ENCODE results near the gene ITGA2. TPM values are rescaled to one million over a fixed set of nuclear protein-coding genes. Genes with fewer than 3 reads are reported as not detected.

Gene ITGA2
- total RNA-seq, 1 experiment from 2014 or later: 30.1 TPM

DNA sequence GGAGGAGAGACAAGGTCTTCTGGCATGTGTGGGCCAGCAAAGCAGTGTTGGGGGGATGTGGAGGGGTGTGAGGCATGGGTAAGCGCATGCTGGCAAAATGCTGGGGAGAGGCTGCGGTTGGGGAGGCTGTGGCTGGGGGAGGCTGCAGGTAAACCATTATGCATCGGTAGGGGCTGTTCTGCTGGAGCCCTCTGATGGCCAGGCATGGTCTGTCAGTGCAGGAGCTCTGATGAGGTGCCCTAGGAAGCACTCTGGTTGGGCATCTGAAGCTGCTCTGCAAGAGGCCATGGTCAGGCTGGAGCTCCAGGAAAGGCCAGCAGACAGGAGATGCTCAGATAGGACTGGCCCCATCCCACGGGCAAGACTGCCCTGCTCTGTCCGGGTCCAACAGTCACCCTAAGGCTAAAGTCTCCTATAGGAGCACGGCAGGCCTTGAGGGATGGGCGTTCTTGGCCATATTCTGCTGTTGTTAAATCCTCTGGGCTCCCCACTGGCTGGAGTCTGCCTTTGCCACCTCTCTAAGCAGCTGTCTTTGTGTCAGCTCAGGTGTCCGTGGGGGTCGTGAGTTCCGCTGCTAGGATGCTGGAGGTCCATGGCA is 28.7 kb downstream of the ITGA2 start:
- DNase-seq (ENCODE audit: low read depth): no peak

DNA sequence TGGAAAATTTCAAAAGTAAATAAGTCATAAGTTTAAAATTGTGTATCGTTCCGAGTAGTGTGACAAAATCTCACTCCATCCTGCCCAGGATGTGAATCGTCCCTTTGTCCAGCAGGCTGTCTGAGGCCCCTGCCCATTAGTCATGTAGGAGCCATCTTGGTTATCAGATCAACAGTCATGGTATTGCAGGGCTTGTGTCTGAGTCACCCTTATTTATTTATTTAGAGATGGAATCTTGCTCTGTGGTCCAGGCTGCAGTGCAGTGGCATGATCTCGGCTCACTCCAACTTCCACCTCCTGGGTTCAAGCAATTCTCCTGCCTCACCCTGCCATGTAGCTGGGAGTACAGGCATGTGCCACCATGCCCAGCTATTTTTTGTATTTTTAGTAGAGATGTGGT is 30.2 kb downstream of the ITGA2 start:
- DNase-seq (ENCODE audit: low read depth): peak; percentile 96

- no peak for DNase-seq (ENCODE audit: low read depth)
These were observed 33.9 kb downstream of the ITGA2 start for GRCh38 chr5:53022930-53023511.

DNA sequence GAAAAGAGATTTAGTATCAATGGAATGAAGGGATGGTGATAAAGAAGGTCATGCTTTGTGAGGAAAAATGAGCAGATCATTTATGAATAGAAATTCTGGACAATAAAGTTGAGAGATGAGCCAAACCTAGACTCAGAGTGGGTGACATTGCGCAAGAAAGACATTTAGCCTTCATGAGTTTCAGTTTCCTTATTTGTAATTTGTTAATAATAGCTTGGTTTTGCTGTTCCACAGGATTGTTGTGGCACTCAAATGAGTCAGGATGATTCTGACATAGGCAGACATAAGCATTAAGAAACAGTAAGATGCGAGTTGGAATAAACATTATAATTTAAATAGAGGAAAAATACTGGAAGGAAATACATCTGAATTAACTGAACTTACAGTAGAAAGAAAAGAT is 34.8 kb downstream of the ITGA2 start:
- peak; percentile 86 for DNase-seq (ENCODE audit: low read depth)

- no peak for DNase-seq (ENCODE audit: low read depth)
These were observed 35.4 kb downstream of the ITGA2 start for GRCh38 chr5:53024535-53024934.

- DNase-seq (ENCODE audit: low read depth): no peak
These were observed 36.3 kb downstream of the ITGA2 start for GRCh38 chr5:53025487-53025886.

DNA sequence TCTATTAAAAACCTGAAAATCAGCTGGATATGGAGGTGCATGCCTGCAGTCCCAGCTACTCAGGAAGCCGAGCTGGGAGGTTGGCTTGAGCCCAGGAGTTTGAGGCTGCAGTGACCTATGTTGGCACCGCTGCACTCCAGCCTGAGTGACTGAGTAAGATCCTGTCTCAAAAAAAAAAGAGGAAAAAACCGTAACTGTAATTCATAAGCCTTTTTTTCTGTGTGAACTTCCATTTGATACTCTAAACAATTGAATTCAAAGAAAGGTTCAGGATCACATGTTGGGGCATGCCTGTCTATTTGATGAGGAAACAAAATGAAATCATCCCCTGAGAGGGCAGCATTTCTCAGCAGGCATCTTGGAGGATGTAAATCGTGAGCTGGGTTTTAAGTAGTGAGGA is 38.8 kb downstream of the ITGA2 start:
- peak; percentile 91 for DNase-seq (ENCODE audit: low read depth)

DNA sequence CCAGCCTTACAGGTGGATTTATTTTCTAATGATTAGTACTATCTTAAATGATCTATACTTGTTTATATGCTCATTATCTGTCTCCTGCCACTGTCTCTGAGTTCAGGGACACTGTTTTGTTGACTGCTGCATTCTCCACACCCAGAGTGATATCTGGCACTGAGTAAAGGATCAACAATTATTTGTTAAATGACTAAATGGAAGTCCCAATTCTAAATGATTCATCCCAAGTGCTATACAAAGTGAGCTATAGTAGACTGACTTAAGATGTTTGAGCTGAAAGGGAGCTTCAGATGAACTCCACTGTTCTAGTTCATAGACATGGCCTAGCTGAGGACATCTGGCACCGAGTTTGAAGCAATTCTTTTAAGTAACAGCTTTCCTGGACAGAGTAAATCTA is 40.5 kb downstream of the ITGA2 start:
- no peak for DNase-seq (ENCODE audit: low read depth)

DNA sequence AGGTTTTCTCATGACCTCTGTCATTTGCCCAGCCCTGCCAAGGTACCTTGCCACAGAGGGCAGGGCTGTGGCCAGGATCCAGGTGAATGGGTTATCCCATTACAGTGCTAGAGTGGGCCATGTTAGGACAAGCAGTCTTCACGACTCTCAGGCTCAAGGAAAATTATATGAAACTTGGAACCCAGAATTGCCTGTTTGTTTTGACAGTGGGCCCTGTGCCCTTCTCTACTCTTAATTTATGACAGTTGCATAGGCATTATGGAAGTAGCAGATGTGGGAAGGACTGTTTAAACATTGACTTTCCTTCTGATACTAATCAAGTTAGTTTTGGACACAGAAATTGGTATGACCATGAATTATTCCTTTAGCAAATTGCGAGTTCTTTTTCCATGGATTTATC is 41.7 kb downstream of the ITGA2 start:
- peak; percentile 52 for DNase-seq (ENCODE audit: low read depth)

GRCh38 chr5:53031695-53032096 is 42.5 kb downstream of the ITGA2 start:
- DNase-seq (ENCODE audit: low read depth): peak; percentile 96

GRCh38 chr5:53032188-53032587 is 43.0 kb downstream of the ITGA2 start:
- DNase-seq (ENCODE audit: low read depth): no peak

DNA sequence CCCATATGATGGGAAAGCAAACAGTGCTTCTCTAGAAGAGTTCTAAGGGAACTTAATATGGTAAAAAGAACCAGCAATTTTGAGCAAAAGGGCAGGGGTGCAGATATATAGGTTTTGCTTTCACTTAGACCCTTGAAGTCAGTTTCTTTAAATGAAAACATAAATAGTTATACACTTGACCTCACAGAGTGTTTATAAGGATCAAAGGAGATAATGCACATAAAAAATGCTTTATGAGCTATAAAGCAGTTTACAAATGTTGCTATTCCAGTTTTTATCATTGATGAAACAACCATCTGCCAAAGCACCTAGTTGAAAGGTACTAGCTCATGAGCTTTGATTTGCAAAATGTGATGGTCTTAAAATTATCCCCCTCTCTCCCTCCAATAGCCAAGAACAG is 45.7 kb downstream of the ITGA2 start:
- DNase-seq (ENCODE audit: low read depth): no peak

GRCh38 chr5:53035868-53036381 is 46.8 kb downstream of the ITGA2 start:
- peak; percentile 73 for DNase-seq (ENCODE audit: low read depth)

- DNase-seq (ENCODE audit: low read depth): peak; percentile 85
These were observed 48.1 kb downstream of the ITGA2 start for GRCh38 chr5:53037141-53037859.

- peak; percentile 65 for DNase-seq (ENCODE audit: low read depth)
These were observed 49.2 kb downstream of the ITGA2 start for GRCh38 chr5:53038196-53038847.

DNA sequence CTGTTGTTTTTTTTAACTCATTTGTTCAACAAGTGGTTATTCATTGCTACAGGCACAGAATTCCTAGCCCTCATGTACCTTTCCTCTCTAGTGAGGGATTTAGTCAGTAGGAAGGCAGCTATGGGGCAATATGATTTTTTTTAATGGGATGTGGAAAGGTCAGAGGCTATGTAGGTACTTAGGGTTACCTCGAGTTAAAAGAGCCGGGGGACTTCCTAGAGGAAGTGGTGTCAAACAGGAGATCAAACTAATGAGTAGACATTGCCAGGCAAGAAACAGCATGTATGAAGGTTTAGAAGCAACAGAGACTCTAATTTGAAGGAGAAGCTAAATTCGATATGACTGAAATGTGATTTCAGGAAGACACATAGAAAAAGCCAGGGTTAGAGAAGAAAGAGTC is 50.7 kb downstream of the ITGA2 start:
- no peak for DNase-seq (ENCODE audit: low read depth)

DNA sequence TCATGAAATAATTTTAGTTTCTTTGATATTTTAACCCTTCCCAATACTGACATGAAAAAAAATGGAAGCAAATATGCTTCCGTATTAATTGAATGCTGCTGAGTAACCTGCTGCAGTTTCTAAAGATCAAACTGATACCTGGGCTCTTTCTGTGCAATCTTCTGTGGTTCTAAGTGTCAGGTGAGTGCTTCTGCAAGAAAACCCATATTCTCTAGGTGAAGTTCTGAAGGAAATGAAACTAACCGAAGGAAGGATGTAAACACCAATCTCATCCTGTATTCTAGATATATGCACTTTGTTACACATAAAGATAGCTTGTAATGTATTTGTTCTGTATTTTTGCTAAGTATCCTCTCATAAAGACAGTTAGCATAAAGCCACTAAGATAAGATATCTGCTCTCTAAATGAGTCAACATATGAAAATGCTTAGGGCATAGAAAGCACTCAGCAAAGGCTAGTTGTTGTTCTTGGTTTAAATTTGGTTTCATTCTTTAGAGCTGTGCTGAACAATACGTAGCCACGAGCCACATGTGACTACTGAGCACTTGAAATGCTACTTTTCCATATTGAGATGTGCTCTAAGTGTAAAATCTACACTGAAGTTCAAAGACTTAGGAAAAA is 52.0 kb downstream of the ITGA2 start:
- peak; percentile 42 for DNase-seq (ENCODE audit: low read depth)

- DNase-seq (ENCODE audit: low read depth): no peak
These were observed 52.6 kb downstream of the ITGA2 start for GRCh38 chr5:53041740-53042139.

GRCh38 chr5:53045263-53045662 is 56.1 kb downstream of the ITGA2 start:
- DNase-seq (ENCODE audit: low read depth): no peak

- no peak for DNase-seq (ENCODE audit: low read depth)
These were observed 59.1 kb downstream of the ITGA2 start for GRCh38 chr5:53048248-53048647.

GRCh38 chr5:53052499-53052898 is 63.3 kb downstream of the ITGA2 start:
- DNase-seq (ENCODE audit: low read depth): no peak

DNA sequence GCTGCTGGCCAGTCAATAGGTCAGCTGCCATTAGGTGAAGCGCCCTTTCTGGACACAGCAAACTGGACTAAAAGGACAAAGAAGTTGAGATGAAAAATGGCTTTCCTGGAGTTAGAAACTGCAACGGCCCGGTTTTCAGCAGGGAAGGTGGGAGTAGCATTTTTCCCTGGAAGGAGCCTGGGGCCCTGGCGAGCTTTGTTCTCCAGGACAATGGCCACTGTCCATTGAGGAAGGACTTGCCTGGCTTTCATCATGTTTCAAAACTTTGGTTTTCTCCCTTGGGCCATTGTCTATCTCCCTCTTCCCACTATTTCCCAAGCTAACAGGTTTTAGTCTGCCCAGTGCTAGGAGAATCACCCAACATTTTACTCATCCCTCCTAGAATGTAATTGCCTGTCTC is 64.2 kb downstream of the ITGA2 start:
- no peak for DNase-seq (ENCODE audit: low read depth)

All from M059J (cell line).